Endothelial cell (in vitro differentiated cells): Measurements from ENCODE around the gene PURB. TPM values are rescaled to one million over a fixed set of nuclear protein-coding genes. Genes with fewer than 3 reads are reported as not detected.

Source experiments
- DNase-seq: peaks from one replicate; pipeline ENCODE4 v3.0.0; 2021; ENCODE audit warnings: low spot score
- H3K27ac Mint-ChIP-seq: one replicate; pipeline ENCODE4 v1.8.0; 2021; ENCODE audit warnings: mixed read lengths, inconsistent platforms; ENCODE audit not compliant: unreplicated experiment
- H3K27me3 Mint-ChIP-seq: one replicate; pipeline ENCODE4 v1.8.0; 2021; ENCODE audit warnings: mild to moderate bottlenecking, moderate library complexity, mixed read lengths, inconsistent platforms; ENCODE audit not compliant: unreplicated experiment
- H3K36me3 Mint-ChIP-seq: one replicate; pipeline ENCODE4 v1.8.0; 2021; ENCODE audit warnings: mild to moderate bottlenecking, low read depth, mixed read lengths, inconsistent platforms; ENCODE audit not compliant: unreplicated experiment
- H3K4me1 Mint-ChIP-seq: one replicate; pipeline ENCODE4 v1.8.0; 2021; ENCODE audit warnings: mild to moderate bottlenecking, mixed read lengths, inconsistent platforms; ENCODE audit not compliant: unreplicated experiment
- H3K4me3 Mint-ChIP-seq: one replicate; pipeline ENCODE4 v1.8.0; 2021; ENCODE audit warnings: mild to moderate bottlenecking, mixed read lengths, inconsistent platforms; ENCODE audit not compliant: unreplicated experiment
- H3K9me3 Mint-ChIP-seq: one replicate; pipeline ENCODE4 v1.8.0; 2021; ENCODE audit warnings: mixed read lengths, inconsistent platforms; ENCODE audit not compliant: unreplicated experiment
- total RNA-seq: library from RNA; stranded (reverse); fragmentation: NEBNext Ultra II Directional; extraction: Animal tissue kit (Norgen Biotek cat#: 25700); gene quantifications from one replicate; pipeline ENCODE4 v1.2.1, GENCODE V29; 2021; ENCODE audit not compliant: unreplicated experiment
- TF ChIP-seq, protein P1 (sequence below): fragments of 200-600 bp; sonication (generic); IDR thresholded peaks from one replicate; pipeline ENCODE4 v1.5.0; 2021; ENCODE audit warnings: antibody characterized with exemption; ENCODE audit not compliant: unreplicated experiment

Gene PURB
- total RNA-seq, 1 donor from 2014 or later = 25.7 TPM

DNA sequence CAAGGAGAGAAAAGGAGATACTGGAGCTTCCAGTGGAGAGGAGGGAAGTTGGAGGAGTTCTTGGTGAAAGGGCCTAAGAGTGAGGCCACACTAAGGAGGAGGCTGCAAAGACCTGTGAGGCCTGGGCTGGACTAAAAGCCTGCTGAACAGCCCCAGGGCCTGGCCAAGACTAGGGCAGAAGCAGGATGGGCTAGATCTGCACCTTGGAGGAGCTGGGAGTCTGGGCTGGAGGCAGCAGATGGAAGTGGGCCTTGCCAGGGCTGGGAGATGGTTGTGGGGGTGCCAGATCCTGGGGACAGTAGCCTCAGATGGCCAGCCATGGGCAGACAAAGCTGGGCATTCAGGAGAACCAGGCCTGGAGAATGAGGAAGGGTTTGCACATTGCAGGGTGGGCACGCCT is 6.5 kb upstream of the PURB start:
- Mint-ChIP-seq H3K36me3 (no peaks in the 10 kb centered on the region), H3K4me1 (peaks cover 3% of the 10 kb centered on the region), H3K9me3 (no peaks in the 10 kb centered on the region), H3K27me3 (peaks cover 7% of the 10 kb centered on the region), H3K27ac (no peak overlapping the region), H3K4me3 (no peak overlapping the region)
- DNase-seq = no peak
- TF ChIP-seq, protein P1, sequence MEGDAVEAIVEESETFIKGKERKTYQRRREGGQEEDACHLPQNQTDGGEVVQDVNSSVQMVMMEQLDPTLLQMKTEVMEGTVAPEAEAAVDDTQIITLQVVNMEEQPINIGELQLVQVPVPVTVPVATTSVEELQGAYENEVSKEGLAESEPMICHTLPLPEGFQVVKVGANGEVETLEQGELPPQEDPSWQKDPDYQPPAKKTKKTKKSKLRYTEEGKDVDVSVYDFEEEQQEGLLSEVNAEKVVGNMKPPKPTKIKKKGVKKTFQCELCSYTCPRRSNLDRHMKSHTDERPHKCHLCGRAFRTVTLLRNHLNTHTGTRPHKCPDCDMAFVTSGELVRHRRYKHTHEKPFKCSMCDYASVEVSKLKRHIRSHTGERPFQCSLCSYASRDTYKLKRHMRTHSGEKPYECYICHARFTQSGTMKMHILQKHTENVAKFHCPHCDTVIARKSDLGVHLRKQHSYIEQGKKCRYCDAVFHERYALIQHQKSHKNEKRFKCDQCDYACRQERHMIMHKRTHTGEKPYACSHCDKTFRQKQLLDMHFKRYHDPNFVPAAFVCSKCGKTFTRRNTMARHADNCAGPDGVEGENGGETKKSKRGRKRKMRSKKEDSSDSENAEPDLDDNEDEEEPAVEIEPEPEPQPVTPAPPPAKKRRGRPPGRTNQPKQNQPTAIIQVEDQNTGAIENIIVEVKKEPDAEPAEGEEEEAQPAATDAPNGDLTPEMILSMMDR = no peak

DNA sequence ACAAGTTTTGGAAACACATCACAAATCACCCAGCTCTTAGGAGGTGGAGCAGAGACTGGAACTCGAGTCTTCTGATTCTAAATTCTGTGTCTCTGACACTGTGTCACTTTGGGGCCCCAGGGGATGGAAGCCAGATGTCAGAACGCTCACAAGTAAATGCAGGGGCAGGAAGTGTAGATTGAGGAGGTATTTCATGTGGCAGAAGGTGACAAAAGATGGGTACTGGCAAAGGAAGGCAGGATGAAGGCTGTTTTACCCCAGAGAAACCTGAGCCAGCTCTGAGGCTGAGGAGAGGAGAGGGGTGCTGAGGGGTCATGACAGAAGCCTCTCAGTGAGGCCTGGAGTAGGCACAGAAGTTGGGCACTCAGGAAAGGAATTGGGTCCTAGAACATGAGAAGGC is 6.0 kb upstream of the PURB start:
- H3K36me3 Mint-ChIP-seq = no peaks in the 10 kb centered on the region
- H3K4me1 Mint-ChIP-seq = peaks cover 3% of the 10 kb centered on the region
- no peak overlapping the region for H3K4me3 Mint-ChIP-seq
- no peaks in the 10 kb centered on the region for H3K9me3 Mint-ChIP-seq
- TF ChIP-seq, protein P1 = no peak
- H3K27me3 Mint-ChIP-seq = peaks cover 11% of the 10 kb centered on the region
- no peak overlapping the region for H3K27ac Mint-ChIP-seq
- no peak for DNase-seq

DNA sequence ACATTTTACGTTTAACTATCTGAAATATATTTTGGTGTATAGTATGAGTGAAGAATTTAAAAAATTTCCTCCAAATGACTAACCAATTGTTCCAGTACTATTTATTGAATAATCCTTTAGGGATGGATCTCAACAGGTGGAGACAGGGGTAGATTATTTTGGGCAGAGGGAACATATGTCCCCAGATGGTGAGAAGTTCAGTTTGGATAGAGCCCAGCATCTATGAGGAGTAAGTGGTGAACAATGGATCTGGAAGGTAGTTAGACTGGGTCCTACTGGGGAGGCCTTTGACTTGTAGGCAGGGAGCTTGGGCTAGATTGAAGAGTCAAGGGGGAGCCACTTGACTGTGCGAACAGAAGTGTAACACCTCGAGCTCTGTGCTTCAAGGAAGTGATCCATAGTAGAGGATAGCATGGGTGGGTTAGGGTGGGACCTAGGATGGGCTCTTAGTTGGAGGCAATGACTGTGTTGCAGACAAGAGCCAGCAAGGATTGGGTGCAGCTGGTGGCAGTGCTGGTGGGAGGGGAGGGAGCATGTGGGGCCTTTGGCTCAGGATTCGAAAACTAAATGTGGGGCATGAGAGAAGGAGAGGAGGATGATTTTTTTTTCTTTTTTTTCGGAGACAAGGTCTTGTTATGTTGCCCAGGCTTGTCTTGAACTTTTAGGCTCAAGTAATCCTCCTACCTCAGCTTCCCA is 3.9 kb upstream of the PURB start:
- peaks cover 17% of the 10 kb centered on the region for H3K27me3 Mint-ChIP-seq
- peaks cover 12% of the 10 kb centered on the region for H3K4me1 Mint-ChIP-seq
- no peak overlapping the region for H3K4me3 Mint-ChIP-seq
- DNase-seq = no peak
- H3K36me3 Mint-ChIP-seq = peaks cover 5% of the 10 kb centered on the region
- TF ChIP-seq, protein P1 = no peak
- H3K27ac Mint-ChIP-seq = no peak overlapping the region
- H3K9me3 Mint-ChIP-seq = no peaks in the 10 kb centered on the region

- TF ChIP-seq, protein P1 = no peak
- no peaks in the 10 kb centered on the region for H3K9me3 Mint-ChIP-seq
- H3K36me3 Mint-ChIP-seq = peaks cover 5% of the 10 kb centered on the region
- no peak overlapping the region for H3K4me3 Mint-ChIP-seq
- H3K27ac Mint-ChIP-seq = no peak overlapping the region
- peaks cover 14% of the 10 kb centered on the region for H3K27me3 Mint-ChIP-seq
- no peak for DNase-seq
- H3K4me1 Mint-ChIP-seq = peaks cover 24% of the 10 kb centered on the region
Observed at GRCh38 chr7:44887293-44887692, 2.0 kb upstream of the PURB start.

- H3K27ac Mint-ChIP-seq = peak overlapping the region; percentile 88
- H3K36me3 Mint-ChIP-seq = peaks cover 8% of the 10 kb centered on the region
- DNase-seq = peak; percentile 53
- peak overlapping the region; percentile 95 for H3K4me3 Mint-ChIP-seq
- TF ChIP-seq, protein P1 = no peak
- peaks cover 31% of the 10 kb centered on the region for H3K4me1 Mint-ChIP-seq
- H3K27me3 Mint-ChIP-seq = peaks cover 14% of the 10 kb centered on the region
- H3K9me3 Mint-ChIP-seq = no peaks in the 10 kb centered on the region
Observed at GRCh38 chr7:44884621-44885393, 523 bp downstream of the PURB start.
